Peyer's patch (tissue), 4 donors: ENCODE data around the gene ZNF57.

Source experiments
- POLR2A ChIP-seq, 2 donors: fragments of 450-650 bp; IDR thresholded peaks; one replicate each; pipeline ENCODE4 v1.5.1; 2017; ENCODE audit warnings: antibody characterized with exemption in 2 of 2, mild to moderate bottlenecking in 2 of 2, moderate library complexity in 2 of 2
- TF ChIP-seq, protein P1 (sequence below), 6 experiments: fragments of 450-650 bp in 4 of 6; fragments of 200-600 bp in 2 of 6; sonication (generic) in 1 of 6; IDR thresholded peaks; one replicate each; pipeline ENCODE4 v1.5.1; 2017 to 2019; ENCODE audit warnings: antibody characterized with exemption in 6 of 6, mild to moderate bottlenecking in 3 of 6, moderate library complexity in 1 of 6

DNA sequence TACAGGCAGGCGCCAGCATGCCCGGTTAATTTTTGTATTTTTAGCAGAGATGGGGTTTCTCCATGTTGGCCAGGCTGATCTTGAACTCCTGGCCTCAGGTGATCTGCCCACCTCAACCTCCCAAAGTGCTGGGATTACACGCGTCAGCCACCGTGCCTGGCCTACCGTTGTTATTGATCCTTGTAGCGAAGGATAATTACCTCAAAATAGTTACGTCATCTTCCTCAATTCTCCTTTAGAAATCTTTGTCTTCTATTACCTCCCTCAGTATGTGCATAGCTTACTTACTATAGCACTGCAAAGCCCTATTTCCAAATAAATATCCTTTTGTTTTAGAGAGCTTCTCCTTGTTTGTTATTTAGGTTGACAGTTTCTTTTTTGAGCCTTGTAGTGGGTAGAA, 67.2 kb downstream of the ZNF57 start:
- TF ChIP-seq, protein P1, sequence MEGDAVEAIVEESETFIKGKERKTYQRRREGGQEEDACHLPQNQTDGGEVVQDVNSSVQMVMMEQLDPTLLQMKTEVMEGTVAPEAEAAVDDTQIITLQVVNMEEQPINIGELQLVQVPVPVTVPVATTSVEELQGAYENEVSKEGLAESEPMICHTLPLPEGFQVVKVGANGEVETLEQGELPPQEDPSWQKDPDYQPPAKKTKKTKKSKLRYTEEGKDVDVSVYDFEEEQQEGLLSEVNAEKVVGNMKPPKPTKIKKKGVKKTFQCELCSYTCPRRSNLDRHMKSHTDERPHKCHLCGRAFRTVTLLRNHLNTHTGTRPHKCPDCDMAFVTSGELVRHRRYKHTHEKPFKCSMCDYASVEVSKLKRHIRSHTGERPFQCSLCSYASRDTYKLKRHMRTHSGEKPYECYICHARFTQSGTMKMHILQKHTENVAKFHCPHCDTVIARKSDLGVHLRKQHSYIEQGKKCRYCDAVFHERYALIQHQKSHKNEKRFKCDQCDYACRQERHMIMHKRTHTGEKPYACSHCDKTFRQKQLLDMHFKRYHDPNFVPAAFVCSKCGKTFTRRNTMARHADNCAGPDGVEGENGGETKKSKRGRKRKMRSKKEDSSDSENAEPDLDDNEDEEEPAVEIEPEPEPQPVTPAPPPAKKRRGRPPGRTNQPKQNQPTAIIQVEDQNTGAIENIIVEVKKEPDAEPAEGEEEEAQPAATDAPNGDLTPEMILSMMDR (IDR thresholded peaks at IDR 0.05): no peak
- TF ChIP-seq POLR2A (IDR thresholded peaks at IDR 0.05): no peak
